ENCODE data around the gene UBE2N.

DNA sequence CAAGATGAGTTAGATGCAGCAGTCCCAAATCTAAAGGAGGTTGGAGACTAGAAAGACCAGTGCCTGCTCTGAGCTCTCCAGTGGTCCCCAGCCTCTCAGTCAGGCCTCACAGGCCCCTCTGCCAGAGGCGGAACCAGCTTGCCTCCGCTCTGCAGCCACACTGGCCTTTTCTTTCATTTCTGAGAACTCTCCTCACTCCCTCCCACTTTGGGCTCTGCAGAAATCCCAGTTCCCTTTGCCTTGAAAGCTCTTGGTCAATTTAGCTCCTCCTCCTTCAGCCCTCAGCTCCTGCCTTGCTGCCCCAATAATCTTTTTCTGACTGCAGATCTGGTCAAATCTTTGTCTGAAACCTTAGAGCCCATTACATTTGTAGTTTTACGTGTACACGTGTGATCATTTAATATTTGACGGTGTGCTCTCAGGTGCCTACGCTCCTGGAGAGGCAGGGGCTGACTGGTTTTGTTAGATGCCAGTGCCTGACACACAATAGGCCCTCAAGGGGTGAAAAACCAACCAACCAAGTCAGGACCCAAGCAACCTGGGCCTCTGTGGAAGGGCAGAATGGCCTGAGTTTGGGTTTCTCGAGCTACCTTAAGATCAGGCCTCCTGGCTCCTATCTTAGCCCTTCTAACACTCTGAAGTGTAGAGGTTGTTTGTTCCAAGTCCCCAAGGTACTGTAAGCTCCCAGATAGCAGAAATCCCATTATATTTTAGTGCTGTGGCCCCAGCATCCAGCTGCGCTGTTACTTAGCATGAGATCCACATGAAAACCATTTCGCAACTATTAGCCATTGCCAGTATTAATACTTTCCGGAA is 65.1 kb downstream of the UBE2N start:
- TF ChIP-seq, protein P1, sequence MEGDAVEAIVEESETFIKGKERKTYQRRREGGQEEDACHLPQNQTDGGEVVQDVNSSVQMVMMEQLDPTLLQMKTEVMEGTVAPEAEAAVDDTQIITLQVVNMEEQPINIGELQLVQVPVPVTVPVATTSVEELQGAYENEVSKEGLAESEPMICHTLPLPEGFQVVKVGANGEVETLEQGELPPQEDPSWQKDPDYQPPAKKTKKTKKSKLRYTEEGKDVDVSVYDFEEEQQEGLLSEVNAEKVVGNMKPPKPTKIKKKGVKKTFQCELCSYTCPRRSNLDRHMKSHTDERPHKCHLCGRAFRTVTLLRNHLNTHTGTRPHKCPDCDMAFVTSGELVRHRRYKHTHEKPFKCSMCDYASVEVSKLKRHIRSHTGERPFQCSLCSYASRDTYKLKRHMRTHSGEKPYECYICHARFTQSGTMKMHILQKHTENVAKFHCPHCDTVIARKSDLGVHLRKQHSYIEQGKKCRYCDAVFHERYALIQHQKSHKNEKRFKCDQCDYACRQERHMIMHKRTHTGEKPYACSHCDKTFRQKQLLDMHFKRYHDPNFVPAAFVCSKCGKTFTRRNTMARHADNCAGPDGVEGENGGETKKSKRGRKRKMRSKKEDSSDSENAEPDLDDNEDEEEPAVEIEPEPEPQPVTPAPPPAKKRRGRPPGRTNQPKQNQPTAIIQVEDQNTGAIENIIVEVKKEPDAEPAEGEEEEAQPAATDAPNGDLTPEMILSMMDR (conservative IDR thresholded peaks at IDR 0.05) = no peak
- no peak for TF ChIP-seq ZFX (IDR thresholded peaks at IDR 0.05)

Measured in C4-2B (cell line).